GM21515 (cell line): ENCODE measurements around the gene TMEM156.

Experiments
- ATAC-seq: cut with Tn5 transposase; IDR thresholded peaks from one replicate; pipeline ENCODE4 v1.9.1; 2021; ENCODE audit not compliant: unreplicated experiment

Gene TMEM156

GRCh38 chr4:39032218-39033085, at the start of gene TMEM156:
Gene TMEM156, minus strand, starts transcription at chr4:39032409. Its CDS starts 96 bp downstream, at chr4:39032313.
- ATAC-seq = peak; percentile 60

DNA sequence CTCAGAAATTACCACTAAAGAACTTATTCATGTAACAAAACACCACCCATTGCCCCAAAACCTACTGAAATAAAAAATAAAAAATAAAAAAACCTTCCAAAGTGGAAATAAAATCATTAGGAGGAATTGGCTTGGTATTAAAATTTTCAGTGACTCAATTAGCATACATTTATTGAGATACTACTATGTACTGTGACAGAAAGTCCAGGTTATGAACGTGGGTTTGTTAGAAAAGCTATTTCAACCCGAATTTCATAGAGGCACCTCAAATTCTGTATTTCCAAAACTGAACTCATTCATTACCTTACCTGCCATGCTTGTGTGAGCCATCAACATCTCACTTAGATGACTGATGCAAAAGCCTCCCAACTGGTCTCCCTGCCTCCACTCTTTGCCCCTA, 46.6 kb upstream of the TMEM156 start:
- no peak for ATAC-seq

DNA sequence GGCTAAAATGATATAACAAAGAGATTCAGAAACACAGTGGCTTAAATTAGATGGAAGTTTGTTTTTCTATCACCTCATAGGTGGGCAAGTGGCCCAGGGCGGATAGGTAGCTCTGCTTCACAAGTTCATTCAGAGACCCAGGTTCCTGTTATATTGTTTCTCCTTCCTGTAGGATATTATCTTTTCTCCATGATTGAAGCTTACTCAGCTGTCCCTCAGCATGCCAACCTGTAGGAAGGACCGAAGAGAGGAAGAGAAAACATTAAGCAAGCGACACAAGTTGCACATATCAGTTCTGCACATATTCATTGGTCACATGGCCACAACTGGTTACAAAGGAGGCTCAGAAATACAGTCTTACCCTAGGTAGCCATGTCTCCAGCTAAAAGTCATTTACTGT, 36.7 kb upstream of the TMEM156 start:
- no peak for ATAC-seq

DNA sequence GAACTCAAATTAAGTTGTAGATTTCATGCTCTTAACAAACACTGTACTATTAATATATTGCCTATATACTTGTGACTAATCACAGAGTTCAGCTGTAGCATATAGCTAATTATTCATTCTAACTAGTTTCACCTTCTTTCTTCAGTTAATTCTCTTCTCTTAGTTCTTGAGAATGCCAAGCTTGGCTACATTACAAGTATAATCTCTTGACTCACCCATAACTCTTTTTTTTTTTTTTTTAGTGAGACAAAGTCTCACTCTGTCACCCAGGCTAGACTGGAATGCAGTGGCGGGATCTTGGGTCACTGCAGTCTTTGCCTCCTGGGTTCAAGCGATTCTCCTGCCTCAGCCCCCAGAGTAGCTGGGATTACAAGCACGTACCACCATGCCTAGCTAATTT, 35.2 kb upstream of the TMEM156 start:
- ATAC-seq = no peak

DNA sequence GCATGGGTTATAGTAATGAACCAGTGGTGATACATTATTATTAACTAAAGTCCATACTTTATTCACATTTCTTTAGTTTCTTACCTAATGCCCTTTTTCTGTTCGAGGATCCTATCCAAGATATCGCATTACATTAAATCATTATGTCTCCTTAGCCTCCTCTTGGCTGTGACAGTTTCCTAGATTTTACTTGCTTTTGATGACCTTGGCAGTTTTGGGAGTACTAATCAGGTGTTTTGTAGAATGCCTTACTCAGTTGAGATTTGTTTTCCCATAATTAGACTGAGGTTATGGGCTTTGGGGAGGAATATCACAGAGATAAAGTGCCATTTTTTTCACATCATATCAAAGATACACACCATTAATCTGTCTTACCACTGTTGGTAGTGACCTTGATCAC, 34.8 kb upstream of the TMEM156 start:
- no peak for ATAC-seq

DNA sequence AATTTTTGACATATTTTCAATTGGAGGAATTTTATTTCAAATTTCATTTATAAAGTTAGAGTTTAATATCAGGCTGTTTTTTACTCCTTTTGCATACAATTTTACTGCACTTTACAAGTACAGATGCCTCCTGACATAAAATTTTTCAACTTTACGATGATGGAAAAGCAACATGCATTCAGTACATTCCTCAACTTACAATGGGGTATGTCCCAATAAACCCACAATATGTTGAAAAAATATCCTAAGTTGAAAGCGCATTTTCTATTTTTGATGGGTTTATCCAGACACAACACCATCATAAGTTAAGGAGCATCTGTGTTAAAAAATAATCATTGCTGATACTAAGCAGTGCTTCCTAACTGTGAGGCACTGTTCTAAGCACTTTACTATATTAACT, 34.2 kb upstream of the TMEM156 start:
- no peak for ATAC-seq

DNA sequence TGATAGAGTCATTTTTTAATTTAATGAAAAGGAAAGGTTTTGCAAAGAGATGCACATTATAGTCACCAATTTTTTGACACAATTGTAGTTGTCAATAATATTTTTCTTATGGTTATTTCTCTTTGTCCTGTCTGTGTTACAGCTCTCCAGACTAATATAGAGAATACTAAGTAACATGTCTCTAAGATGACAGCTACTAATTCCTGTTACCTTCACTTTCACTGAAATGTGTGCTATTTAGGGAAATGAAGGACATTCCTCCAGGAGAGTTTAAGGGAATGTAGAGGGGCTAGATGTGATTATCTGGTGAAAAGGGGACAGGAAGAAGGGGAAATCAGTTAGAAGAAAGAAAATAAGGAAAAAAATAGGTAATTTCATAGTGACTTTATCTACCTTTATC, 31.2 kb upstream of the TMEM156 start:
- ATAC-seq = no peak

DNA sequence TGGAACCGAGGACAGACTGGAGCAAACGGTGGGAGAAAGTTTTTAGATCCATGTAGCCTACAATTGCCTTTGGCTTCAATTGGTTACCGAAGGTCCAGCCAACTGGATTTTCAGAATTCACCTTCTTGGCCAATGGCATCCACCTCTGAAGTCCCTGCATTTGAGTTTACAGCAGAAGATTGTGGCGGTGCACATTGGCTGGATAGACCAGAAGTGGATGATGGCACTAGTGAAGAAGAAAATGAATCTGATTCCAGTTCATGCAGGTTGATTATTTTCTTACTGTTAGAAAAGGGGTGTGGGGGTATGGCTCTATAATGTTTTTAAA, 30.5 kb upstream of the TMEM156 start:
- ATAC-seq = no peak

DNA sequence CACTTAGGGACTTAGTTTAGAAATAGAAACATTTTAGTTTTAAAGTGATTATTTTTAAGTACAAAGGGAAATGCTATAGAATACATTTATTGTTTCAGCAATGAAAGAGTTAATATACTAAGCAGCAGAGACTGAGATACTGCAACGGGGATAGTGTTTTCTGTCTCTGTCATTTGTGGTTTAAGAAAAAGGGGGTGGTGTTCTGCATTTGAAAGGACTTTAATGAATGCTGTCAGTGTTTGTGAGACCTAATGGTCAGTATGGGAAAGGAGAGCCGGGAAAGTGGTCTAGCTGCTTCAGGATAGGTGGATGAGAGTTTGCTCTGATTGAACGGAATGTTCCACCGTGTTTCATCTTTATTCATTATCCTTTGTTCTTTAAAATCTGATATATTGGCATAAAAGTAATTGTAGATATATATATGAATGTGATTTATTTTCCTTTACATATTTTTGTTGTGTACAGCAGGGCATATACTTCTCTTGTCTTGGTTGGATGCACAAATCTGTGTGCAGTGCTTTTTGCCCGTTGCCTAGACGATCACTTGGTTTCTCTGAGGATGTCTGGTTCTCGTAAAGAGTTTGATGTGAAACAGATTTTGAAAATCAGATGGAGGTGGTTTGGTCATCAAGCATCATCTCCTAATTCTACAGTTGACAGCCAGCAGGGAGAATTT, 30.0 kb upstream of the TMEM156 start, which contains the start of gene KLHL5:
Gene KLHL5 (plus strand): TSS at position 139 of the 676 bp plus-strand sequence. CDS start 421 bp downstream, at position 560.
- no peak for ATAC-seq

DNA sequence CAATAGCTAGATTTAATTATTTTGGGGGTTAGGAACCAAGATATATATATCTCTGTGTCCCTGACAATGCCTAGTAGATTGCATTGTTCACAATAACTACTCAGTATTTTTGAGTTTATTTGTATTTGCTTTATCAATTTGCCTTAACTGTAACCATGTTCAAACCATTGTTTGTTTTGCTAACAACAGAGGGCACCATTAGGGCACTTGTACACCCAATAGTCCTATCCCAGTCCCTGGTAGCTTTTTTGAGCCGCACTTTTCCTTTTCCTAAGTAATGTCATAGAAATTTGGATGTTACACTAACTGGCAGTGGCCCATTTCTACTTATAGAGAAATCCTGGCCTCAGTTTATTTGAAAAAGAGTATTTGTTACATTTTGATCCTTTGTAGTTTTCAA, 29.2 kb upstream of the TMEM156 start:
- ATAC-seq = no peak

GRCh38 chr4:39056023-39056422, 23.8 kb upstream of the TMEM156 start:
- ATAC-seq = no peak

- ATAC-seq = no peak
These were observed 22.3 kb upstream of the TMEM156 start for GRCh38 chr4:39054497-39054896.

DNA sequence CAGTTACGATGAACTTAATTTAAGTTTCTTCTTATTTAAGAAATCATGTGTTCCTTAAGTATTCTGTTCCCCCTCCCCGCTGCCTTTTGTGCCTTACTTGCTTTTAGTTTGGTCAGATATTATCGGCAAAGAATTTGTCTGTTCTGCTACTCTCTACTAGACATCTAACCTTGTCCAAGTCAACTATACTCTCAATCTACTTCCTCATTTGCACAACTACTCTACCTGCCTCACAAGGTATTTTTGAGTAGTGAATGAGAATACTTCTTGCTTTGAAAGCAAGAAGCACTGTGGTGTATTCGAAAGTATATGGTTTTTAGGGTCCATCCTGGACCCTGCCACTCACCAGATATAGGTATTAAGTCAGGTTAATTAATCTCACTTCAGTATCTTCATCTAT, 21.8 kb upstream of the TMEM156 start:
- ATAC-seq = no peak

DNA sequence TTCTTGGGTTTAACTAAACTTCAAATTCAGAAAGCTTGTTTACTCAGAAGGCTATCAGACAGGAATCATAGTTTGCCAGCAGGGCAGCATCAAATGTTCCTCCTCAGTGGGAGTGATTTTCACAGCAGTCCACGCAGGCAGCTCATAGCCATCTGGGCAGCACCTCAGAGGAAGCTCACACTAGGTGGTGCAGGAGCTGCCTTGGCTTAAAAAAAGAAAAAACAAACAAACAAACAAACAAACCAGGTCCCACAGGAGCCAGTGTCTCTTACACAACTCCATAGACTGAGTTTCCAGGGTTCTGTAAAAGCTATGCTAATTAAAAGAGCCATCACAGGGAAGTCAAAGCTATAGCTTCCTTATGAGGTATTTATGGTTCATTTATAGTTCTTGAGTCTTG, 19.3 kb upstream of the TMEM156 start:
- ATAC-seq = no peak

GRCh38 chr4:39050590-39050989, 18.4 kb upstream of the TMEM156 start:
- ATAC-seq = no peak

- no peak for ATAC-seq
These were observed 16.1 kb upstream of the TMEM156 start for GRCh38 chr4:39048311-39048710.

GRCh38 chr4:39047681-39048080, 15.5 kb upstream of the TMEM156 start:
- ATAC-seq = no peak

GRCh38 chr4:39046249-39046648, 14.0 kb upstream of the TMEM156 start:
- no peak for ATAC-seq

DNA sequence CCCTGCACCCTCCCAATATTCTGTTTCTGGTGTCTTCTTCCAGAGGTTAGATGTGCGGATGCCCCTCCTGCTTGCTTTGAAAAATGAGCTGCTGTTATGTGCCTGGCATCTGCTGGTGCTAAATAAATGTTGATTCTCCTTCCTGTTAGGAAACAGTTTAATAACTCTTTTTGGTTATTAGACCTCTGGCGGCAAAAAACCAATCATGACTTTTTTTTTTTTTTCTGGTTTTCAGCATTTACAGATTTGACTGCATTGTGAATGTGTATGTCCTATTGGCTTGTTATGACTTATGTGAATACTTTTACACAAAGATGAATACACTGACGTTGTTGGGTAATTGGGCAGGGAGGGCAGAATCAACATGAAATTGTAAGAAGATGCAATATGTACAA, 13.6 kb upstream of the TMEM156 start:
- no peak for ATAC-seq

DNA sequence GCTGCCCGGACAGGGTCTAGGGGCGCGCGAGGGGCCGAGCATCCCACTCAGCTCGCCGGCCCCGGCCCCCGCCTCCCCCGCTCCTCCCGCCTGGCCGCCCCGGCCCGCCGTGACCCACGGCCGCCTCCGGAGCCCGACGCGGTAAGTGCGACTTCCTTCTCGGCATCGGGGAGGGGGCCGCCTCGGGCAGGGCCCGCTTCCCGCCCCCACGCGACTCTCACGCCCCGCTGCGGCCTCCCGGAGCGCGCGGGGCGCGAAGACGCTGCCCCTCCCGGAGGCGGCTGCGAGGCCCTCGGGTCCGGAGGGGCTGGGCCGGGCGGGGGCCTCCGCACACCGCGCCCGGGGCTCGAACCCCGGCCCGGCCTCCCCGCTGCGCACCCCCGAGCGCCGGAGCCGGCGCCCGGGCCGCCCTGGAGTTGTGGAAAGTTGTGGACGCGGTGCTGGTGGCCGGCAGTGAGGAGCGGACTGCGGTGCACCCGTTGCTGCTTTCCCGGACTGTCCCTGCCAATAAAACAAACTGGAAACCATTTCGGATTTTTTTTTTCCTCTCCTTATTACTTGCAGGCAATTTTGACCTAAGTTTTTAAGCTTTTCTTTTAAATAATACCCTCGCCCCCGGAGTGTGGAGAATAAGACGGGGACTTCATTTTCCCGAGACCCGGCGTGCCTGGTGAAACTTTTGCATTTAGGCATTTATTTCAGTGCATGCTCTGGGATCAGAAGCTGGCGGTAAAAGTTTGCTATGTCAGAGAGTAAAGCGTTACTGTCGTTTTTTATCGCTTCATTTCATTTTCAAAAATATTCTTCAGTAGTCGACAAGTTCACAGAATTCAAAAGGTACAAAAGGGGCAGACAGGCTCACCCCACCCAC, 13.0 kb upstream of the TMEM156 start:
- ATAC-seq = peak; percentile 19

- ATAC-seq = peak; percentile 67
These were observed 12.3 kb upstream of the TMEM156 start for GRCh38 chr4:39044364-39044955.
